ENCODE measurements around the gene PIH1D2.
"Not testable (repeated sequence)": the region's sequence is repeated elsewhere in the genome, so short reads cannot be mapped to it uniquely, and the experiment has no call there.

GRCh38 chr11:112095302-112095701, 21.5 kb upstream of the PIH1D2 start:
- not testable (repeated sequence) for TF ChIP-seq CTCF, POLR2A (IDR thresholded peaks at IDR 0.05)

All from uterus (tissue), 2 donors.